GM18502 (cell line): Measurements from ENCODE around the gene SNAI3.

ENCODE experiments used
- ATAC-seq: cut with Tn5 transposase; IDR thresholded peaks from one replicate; pipeline ENCODE4 v1.9.1; 2021; ENCODE audit warnings: mild to moderate bottlenecking; ENCODE audit not compliant: unreplicated experiment, poor library complexity

Gene SNAI3

GRCh38 chr16:88639231-88640038, 46.9 kb downstream of the SNAI3 start:
- no peak for ATAC-seq

- no peak for ATAC-seq
Observed at GRCh38 chr16:88638323-88639230, 47.7 kb downstream of the SNAI3 start, which contains the start of gene IL17C. Gene IL17C (plus strand): TSS chr16:88638572. CDS start chr16:88638642, 70 bp downstream.

GRCh38 chr16:88636488-88637265, 49.6 kb downstream of the SNAI3 start:
- no peak for ATAC-seq

GRCh38 chr16:88635671-88636319, 50.5 kb downstream of the SNAI3 start:
- no peak for ATAC-seq

- no peak for ATAC-seq
Observed at GRCh38 chr16:88634994-88635670, 51.2 kb downstream of the SNAI3 start.

GRCh38 chr16:88634141-88634993, 51.9 kb downstream of the SNAI3 start:
- peak; percentile 38 for ATAC-seq

- ATAC-seq: peak; percentile 39
Observed at GRCh38 chr16:88633684-88634140, 52.6 kb downstream of the SNAI3 start.

- ATAC-seq: no peak
Observed at GRCh38 chr16:88632587-88632930, 53.7 kb downstream of the SNAI3 start.

- ATAC-seq: no peak
Observed at GRCh38 chr16:88631920-88632586, 54.3 kb downstream of the SNAI3 start.

- no peak for ATAC-seq
Observed at GRCh38 chr16:88631384-88631783, 54.9 kb downstream of the SNAI3 start.

- ATAC-seq: no peak
Observed at GRCh38 chr16:88630941-88631340, 55.4 kb downstream of the SNAI3 start.

- ATAC-seq: no peak
Observed at GRCh38 chr16:88630433-88630832, 55.9 kb downstream of the SNAI3 start.

GRCh38 chr16:88629835-88630234, 56.5 kb downstream of the SNAI3 start:
- ATAC-seq: no peak

- no peak for ATAC-seq
Observed at GRCh38 chr16:88628512-88628974, 57.8 kb downstream of the SNAI3 start.
